Measurements from ENCODE around the gene TP53BP2. TPM values are rescaled to one million over a fixed set of nuclear protein-coding genes. Genes with fewer than 3 reads are reported as not detected.

TP53BP2 gene
- total RNA-seq, 1 donor from 2014 or later: 63.8 TPM

- H3K4me3 Mint-ChIP-seq: no peak overlapping the region
- DNase-seq (ENCODE audit: low spot score in 2 of 2, unreplicated experiment in 2 of 2): no peak
- no peak overlapping the region for H3K27ac Mint-ChIP-seq
- H3K27me3 Mint-ChIP-seq (ENCODE audit: low read depth): no peaks in the 10 kb centered on the region
- no peaks in the 10 kb centered on the region for H3K36me3 Mint-ChIP-seq
- H3K4me1 Mint-ChIP-seq: peaks cover 9% of the 10 kb centered on the region
- no peak for TF ChIP-seq CTCF (IDR thresholded peaks at IDR 0.05; ENCODE audit: unreplicated experiment)
- H3K9me3 Mint-ChIP-seq: no peaks in the 10 kb centered on the region
Measured at GRCh38 chr1:223860051-223860622, 14.4 kb upstream of the TP53BP2 start.

GRCh38 chr1:223859058-223859457 lies 13.3 kb upstream of the TP53BP2 start:
- Mint-ChIP-seq H3K27me3 (ENCODE audit: low read depth) (no peaks in the 10 kb centered on the region), H3K27ac (no peak overlapping the region), H3K4me3 (no peak overlapping the region)

GRCh38 chr1:223856386-223856785 lies 10.6 kb upstream of the TP53BP2 start:
- H3K27ac Mint-ChIP-seq: no peak overlapping the region

More at GRCh38 chr1:223859058-223859457, 13.3 kb upstream of the TP53BP2 start:
- H3K9me3 Mint-ChIP-seq: no peaks in the 10 kb centered on the region
- no peak for DNase-seq (ENCODE audit: low spot score in 2 of 2, unreplicated experiment in 2 of 2)
- H3K36me3 Mint-ChIP-seq: no peaks in the 10 kb centered on the region
- peaks cover 9% of the 10 kb centered on the region for H3K4me1 Mint-ChIP-seq
- no peak for TF ChIP-seq CTCF (IDR thresholded peaks at IDR 0.05; ENCODE audit: unreplicated experiment)

GRCh38 chr1:223853748-223854147 lies 8.0 kb upstream of the TP53BP2 start:
- no peak for TF ChIP-seq CTCF (IDR thresholded peaks at IDR 0.05; ENCODE audit: unreplicated experiment)
- DNase-seq (ENCODE audit: low spot score in 2 of 2, unreplicated experiment in 2 of 2): no peak
- Mint-ChIP-seq H3K36me3 (no peaks in the 10 kb centered on the region), H3K27ac (no peak overlapping the region), H3K9me3 (no peaks in the 10 kb centered on the region), H3K27me3 (ENCODE audit: low read depth) (no peaks in the 10 kb centered on the region), H3K4me3 (no peak overlapping the region), H3K4me1 (peaks cover 7% of the 10 kb centered on the region)

More at GRCh38 chr1:223856386-223856785, 10.6 kb upstream of the TP53BP2 start:
- no peaks in the 10 kb centered on the region for H3K27me3 Mint-ChIP-seq (ENCODE audit: low read depth)
- H3K9me3 Mint-ChIP-seq: no peaks in the 10 kb centered on the region
- no peaks in the 10 kb centered on the region for H3K36me3 Mint-ChIP-seq
- no peak overlapping the region for H3K4me3 Mint-ChIP-seq
- TF ChIP-seq CTCF (IDR thresholded peaks at IDR 0.05; ENCODE audit: unreplicated experiment): no peak
- DNase-seq (ENCODE audit: low spot score in 2 of 2, unreplicated experiment in 2 of 2): no peak
- peaks cover 12% of the 10 kb centered on the region for H3K4me1 Mint-ChIP-seq

GRCh38 chr1:223853275-223853674 lies 7.5 kb upstream of the TP53BP2 start:
- DNase-seq (ENCODE audit: low spot score in 2 of 2, unreplicated experiment in 2 of 2): no peak
- TF ChIP-seq CTCF (IDR thresholded peaks at IDR 0.05; ENCODE audit: unreplicated experiment): no peak

GRCh38 chr1:223852337-223852736 lies 6.6 kb upstream of the TP53BP2 start:
- TF ChIP-seq CTCF (IDR thresholded peaks at IDR 0.05; ENCODE audit: unreplicated experiment): no peak
- no peak overlapping the region for H3K27ac Mint-ChIP-seq
- no peak overlapping the region for H3K4me3 Mint-ChIP-seq
- H3K4me1 Mint-ChIP-seq: peaks cover 7% of the 10 kb centered on the region
- H3K36me3 Mint-ChIP-seq: no peaks in the 10 kb centered on the region
- H3K27me3 Mint-ChIP-seq (ENCODE audit: low read depth): no peaks in the 10 kb centered on the region
- no peaks in the 10 kb centered on the region for H3K9me3 Mint-ChIP-seq
- no peak for DNase-seq (ENCODE audit: low spot score in 2 of 2, unreplicated experiment in 2 of 2)

More at GRCh38 chr1:223853275-223853674, 7.5 kb upstream of the TP53BP2 start:
- Mint-ChIP-seq H3K4me1 (peaks cover 7% of the 10 kb centered on the region), H3K27ac (no peak overlapping the region), H3K4me3 (no peak overlapping the region), H3K27me3 (ENCODE audit: low read depth) (no peaks in the 10 kb centered on the region), H3K9me3 (no peaks in the 10 kb centered on the region), H3K36me3 (no peaks in the 10 kb centered on the region)

Data from mesothelial cell of epicardium (in vitro differentiated cells).